ENCODE results near the gene REV1. TPM values are rescaled to one million over a fixed set of nuclear protein-coding genes. Genes with fewer than 3 reads are reported as not detected.

Gene REV1
- total RNA-seq = 10 to 100 TPM; 43.9 to 44.6 TPM
- polyA plus RNA-seq (2013, experiment 1 of 2) = 28.8 TPM
- polyA plus RNA-seq (2013, experiment 2 of 2) = 29.3 TPM
- long read RNA-seq, experiment 1, full-length matches to known transcripts = 1 of 7 reads
- long read RNA-seq, experiment 1, partial matches to known transcripts = 4 of 7 reads
- long read RNA-seq, experiment 1, other reads (novel, unspliced or antisense) = 2 of 7 reads
- long read RNA-seq, experiment 2, full-length matches to known transcripts = 17 of 59 reads
- long read RNA-seq, experiment 2, partial matches to known transcripts = 16 of 59 reads
- long read RNA-seq, experiment 2, other reads (novel, unspliced or antisense) = 26 of 59 reads
- long read RNA-seq, experiment 3, partial matches to known transcripts = 8 of 14 reads
- long read RNA-seq, experiment 3, other reads (novel, unspliced or antisense) = 6 of 14 reads
- long read RNA-seq, experiment 4, partial matches to known transcripts = 1 of 1 reads
- long read RNA-seq, experiment 4, other reads (novel, unspliced or antisense) = 0 of 1 reads

DNA sequence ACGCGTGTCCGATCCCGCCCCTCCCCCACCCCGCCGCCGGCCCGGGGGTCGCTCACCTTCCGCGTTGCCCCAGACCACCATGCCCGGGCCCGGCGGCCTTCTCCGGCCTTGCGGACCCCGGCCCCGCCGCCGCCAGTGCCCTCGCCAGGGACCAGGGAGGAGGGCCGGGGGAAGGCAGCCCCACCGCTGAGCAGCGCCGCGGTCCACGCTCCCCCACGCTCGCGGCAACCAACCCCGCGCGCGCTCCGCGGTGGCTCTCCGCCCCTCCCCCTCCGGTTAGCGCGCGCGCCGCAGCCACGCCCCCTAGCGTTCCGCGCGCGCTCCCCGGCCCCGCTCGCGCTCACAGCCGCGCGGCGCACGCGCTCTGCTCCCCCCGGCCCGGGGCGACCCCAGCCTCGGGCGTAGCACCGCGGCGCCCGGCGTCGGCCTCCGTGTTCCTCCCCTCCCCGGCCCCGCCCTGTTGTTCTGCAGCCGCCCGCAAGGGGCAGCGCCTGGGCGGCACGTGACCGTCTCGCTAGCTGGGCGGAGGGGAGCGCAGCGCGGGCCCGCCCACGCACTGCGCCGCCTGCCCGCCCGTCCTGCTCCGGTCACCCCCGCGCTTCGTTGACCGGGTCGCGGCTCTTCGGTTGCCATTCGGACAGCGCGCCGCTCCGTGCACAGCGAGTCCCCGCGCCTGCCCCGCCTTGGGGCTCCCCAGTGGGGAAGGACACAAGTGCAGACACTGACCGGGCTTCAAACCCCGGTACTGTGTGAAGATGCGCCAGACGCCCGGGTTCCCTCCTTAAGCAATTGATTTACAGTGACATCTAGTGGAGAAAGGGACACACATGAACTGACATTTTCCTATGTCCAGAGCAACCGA, at the start of gene REV1:
Gene REV1 (minus strand): TSS at position 257 of the 862 bp plus-strand sequence. CDS start 25,042 bp downstream, outside the sequence.
- Histone ChIP-seq H3K9me3 (ENCODE audit: control insufficient read depth, low read length) (no peaks in the 10 kb centered on the region), H3K36me3 (ENCODE audit: control insufficient read depth, insufficient read depth, low read length) (no peaks in the 10 kb centered on the region), H3K4me1 (ENCODE audit: control insufficient read depth, insufficient read depth, low read length) (no peaks in the 10 kb centered on the region), H3K27me3 (ENCODE audit: control insufficient read depth, insufficient read depth, low read length, poor library complexity, severe bottlenecking) (no peaks in the 10 kb centered on the region), H3K27ac (ENCODE audit: low read depth, low read length) (peak within 1 kb of the TSS; percentile 84), H3K4me3 (ENCODE audit: low read length) (peak within 1 kb of the TSS; percentile 94), H3K9ac (ENCODE audit: extremely low read depth, low read length, poor library complexity, severe bottlenecking) (peak within 1 kb of the TSS; percentile 58)
- 0 to 1% methylated on average over 15 to 113 of the region's 113 CpGs for WGBS, 2 experiments (ENCODE audit: insufficient coverage in 1 of 2, insufficient read length in 1 of 2)
- Mint-ChIP-seq H3K36me3 (ENCODE audit: low read depth) (no peaks in the 10 kb centered on the region), H3K4me1 (peaks cover 22% of the 10 kb centered on the region), H3K27me3 (ENCODE audit: insufficient read depth) (no peaks in the 10 kb centered on the region), H3K4me3 (peak within 1 kb of the TSS; percentile 99), H3K27ac (peak within 1 kb of the TSS; percentile 99), H3K9me3 (no peaks in the 10 kb centered on the region)
- TF ChIP-seq, protein P1, sequence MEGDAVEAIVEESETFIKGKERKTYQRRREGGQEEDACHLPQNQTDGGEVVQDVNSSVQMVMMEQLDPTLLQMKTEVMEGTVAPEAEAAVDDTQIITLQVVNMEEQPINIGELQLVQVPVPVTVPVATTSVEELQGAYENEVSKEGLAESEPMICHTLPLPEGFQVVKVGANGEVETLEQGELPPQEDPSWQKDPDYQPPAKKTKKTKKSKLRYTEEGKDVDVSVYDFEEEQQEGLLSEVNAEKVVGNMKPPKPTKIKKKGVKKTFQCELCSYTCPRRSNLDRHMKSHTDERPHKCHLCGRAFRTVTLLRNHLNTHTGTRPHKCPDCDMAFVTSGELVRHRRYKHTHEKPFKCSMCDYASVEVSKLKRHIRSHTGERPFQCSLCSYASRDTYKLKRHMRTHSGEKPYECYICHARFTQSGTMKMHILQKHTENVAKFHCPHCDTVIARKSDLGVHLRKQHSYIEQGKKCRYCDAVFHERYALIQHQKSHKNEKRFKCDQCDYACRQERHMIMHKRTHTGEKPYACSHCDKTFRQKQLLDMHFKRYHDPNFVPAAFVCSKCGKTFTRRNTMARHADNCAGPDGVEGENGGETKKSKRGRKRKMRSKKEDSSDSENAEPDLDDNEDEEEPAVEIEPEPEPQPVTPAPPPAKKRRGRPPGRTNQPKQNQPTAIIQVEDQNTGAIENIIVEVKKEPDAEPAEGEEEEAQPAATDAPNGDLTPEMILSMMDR (conservative IDR thresholded peaks at IDR 0.05) = peak; percentile 83
- peak; percentile 97 for DNase-seq

DNA sequence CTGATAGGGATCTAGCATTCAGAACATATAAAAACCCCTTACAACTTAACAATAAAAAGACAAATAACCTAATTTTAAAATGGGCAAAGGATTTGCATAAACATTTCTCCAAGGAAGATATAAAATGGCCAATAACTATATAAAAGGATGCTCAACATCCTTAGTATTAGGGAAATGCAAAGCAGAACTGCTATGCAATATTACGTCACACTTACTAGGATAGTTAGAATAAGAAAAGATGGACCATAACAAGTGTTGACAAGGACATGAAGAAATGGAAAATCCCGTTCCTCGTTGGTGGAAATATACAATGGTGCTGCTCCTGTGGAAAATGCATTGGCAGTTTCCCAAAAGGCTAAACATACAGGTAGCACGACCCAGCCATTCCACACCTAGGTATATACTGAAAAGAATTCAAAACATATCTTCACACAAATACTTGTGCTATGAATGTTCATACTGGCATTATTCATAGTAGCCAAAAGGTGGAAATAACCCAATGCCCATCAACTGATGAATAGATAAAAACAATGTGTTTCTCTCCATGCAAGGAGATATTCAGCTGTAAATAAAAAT, 48.2 kb upstream of the REV1 start:
- Mint-ChIP-seq H3K4me3 (no peak overlapping the region), H3K36me3 (ENCODE audit: low read depth) (no peaks in the 10 kb centered on the region), H3K27me3 (ENCODE audit: insufficient read depth) (peaks cover 11% of the 10 kb centered on the region), H3K9me3 (peaks cover 19% of the 10 kb centered on the region), H3K27ac (no peak overlapping the region), H3K4me1 (peaks cover 3% of the 10 kb centered on the region)
- Histone ChIP-seq H3K4me3 (ENCODE audit: low read length) (no peak overlapping the region), H3K27ac (ENCODE audit: low read depth, low read length) (no peak overlapping the region), H3K36me3 (ENCODE audit: control insufficient read depth, insufficient read depth, low read length) (no peaks in the 10 kb centered on the region), H3K4me1 (ENCODE audit: control insufficient read depth, insufficient read depth, low read length) (no peaks in the 10 kb centered on the region), H3K9ac (ENCODE audit: extremely low read depth, low read length, poor library complexity, severe bottlenecking) (no peak overlapping the region), H3K27me3 (ENCODE audit: control insufficient read depth, insufficient read depth, low read length, poor library complexity, severe bottlenecking) (no peaks in the 10 kb centered on the region), H3K9me3 (ENCODE audit: control insufficient read depth, low read length) (peaks cover 7% of the 10 kb centered on the region)
- TF ChIP-seq, protein P1 (conservative IDR thresholded peaks at IDR 0.05) = no peak
- WGBS, 2 experiments (ENCODE audit: insufficient coverage in 1 of 2, insufficient read length in 1 of 2) = 96 to 97% methylated on average over 4 of the region's 4 CpGs
- DNase-seq = no peak

DNA sequence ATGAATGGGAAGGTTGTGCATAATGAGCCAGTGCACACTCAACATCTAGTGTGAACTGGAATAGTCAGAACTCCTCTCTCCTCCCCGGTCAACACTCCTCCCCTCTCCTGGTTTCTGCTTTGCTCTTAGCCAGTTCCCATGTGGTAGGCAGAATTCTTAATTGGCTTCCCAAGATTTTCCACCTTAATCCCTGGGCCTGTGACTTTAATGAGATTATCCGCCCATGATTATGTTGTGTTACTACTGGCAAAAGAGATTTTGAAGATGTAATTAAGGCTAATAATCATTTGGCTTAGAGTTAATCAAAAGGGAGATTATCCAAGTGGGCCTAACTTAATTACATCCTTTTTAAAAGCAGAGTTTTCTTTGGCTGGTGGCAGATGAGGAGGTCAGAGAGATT, 34.2 kb upstream of the REV1 start:
- Histone ChIP-seq H3K27ac (ENCODE audit: low read depth, low read length) (no peak overlapping the region), H3K4me3 (ENCODE audit: low read length) (no peak overlapping the region), H3K36me3 (ENCODE audit: control insufficient read depth, insufficient read depth, low read length) (no peaks in the 10 kb centered on the region), H3K9ac (ENCODE audit: extremely low read depth, low read length, poor library complexity, severe bottlenecking) (no peak overlapping the region), H3K4me1 (ENCODE audit: control insufficient read depth, insufficient read depth, low read length) (peaks cover 4% of the 10 kb centered on the region), H3K9me3 (ENCODE audit: control insufficient read depth, low read length) (peaks cover 10% of the 10 kb centered on the region), H3K27me3 (ENCODE audit: control insufficient read depth, insufficient read depth, low read length, poor library complexity, severe bottlenecking) (peaks cover 19% of the 10 kb centered on the region)
- TF ChIP-seq, protein P1 (conservative IDR thresholded peaks at IDR 0.05) = no peak
- no peak for DNase-seq
- Mint-ChIP-seq H3K36me3 (ENCODE audit: low read depth) (no peaks in the 10 kb centered on the region), H3K4me3 (no peak overlapping the region), H3K9me3 (peaks cover 16% of the 10 kb centered on the region), H3K27me3 (ENCODE audit: insufficient read depth) (peaks cover 23% of the 10 kb centered on the region), H3K4me1 (peaks cover 15% of the 10 kb centered on the region), H3K27ac (no peak overlapping the region)
- 93% methylated on average over 2 of the region's 2 CpGs; no CpG with 5 or more reads in 1 of the 2 experiments for WGBS, 2 experiments (ENCODE audit: insufficient coverage in 1 of 2, insufficient read length in 1 of 2)

Data from endodermal cell (in vitro differentiated cells).